ENCODE results near the gene MUC5AC.
"Not testable (repeated sequence)": the region's sequence is repeated elsewhere in the genome, so short reads cannot be mapped to it uniquely, and the experiment has no call there.

The MUC5AC gene

DNA sequence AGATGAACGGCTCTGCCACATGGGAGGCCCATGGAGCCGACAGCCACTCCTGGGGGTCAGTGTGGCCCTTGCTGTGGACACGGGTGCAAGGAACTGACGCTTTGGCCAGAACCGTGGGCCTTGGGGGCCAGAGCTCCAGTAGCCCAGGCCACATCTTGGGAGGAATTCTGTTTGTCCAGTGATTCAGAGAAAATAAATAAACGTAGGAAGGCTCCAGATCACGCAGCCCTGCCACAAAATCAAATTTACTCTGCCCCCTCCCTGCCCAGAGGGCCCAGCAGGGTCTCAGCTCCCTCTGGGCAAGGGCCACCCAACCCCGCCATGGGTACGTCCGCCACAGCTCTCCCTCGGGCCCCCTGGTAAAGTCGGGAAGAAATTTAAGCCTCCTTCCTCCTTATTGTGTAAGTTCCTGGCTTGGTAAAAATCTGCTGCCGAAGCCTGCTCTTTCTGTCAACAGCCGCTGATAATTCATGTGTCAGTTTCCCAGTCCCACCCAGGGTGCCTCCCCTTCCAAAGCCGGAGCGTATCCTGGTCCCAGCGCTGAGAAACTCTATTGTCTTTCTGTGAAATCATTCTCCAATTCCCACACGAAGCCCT lies 6.9 kb upstream of the MUC5AC start:
- no peak for DNase-seq

DNA sequence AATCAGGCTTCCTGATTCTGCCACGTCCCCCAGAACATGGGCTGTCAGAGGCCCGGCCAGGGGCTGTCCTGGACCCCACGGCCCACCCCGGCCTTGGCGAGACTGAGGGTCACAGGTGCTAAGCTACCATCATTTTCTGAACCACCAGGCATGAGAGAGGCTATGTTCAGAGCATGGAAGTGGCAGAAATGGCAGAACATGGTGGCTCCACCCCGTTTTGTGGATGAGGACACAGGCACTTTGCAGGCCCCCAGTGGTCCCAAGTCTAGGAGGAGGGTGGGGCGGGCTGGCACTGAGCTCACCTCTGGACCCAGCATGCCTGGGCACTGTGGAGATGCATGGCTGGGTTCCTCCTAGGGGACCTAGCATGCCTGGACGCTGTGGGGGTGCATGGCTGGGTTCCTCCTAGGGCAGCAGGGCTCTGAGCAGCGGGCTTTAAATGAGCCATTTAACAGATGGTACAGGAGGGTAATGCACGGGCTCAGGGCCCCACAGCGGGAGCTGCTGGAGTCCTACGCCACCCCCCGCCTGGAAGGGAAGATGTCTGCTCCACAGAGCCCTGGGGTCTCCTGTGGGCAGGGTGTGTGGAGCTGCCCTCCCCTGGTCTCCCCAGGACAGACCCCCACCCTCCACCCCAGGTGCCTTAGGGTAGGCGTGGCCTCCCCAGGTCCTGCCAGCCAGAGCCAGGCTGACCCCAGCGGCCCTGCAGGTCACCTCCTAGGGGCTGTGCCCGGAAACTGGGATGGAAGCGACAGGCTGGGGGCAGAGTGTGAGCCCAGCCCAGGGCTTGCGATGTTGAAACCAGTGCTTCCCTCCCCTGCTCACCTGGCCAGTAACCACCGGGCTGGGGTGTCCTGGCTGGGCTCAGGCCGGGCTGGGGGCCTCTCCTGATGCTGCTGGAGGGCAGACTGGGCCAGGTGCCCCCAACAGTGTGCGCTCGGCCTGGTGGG lies 6.1 kb upstream of the MUC5AC start:
- DNase-seq: no peak

DNA sequence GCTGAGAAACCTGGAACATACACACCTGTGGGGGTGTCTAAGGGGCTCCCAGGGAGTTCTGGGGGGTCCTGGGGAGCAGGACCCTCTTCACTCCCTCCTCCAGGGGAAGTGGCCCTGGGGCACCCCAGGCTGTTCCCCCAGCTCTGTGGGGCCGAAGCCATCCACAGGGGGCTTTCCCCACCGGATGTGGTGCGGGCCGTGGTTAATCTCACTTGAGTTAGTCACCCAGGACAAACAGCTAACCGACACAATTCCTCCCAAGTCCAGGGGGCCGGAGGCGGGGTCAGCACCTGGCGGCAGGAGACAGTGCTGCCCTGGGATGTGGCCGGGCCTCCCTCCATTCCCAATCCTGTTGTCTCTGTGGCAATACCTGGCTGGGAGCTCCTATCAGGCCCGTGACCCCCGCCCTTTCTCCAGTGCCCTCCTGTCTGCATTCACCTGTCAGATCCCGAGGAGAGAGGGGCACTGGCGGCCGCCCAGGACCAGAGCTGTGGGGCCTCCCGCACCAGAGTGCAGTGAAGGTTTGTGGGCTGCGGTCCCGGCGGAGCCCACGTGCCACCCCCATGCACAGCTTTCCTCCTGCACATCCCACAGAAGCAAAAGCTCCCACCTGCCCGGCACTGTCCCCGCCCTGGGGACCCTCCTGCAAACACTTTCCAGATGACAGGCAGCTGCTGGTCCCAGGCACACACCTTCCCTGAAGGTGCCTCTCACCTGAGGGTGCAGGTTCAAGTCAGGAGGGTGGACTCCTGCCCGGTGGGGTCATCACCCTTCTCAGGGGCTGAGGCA lies 5.2 kb upstream of the MUC5AC start:
- no peak for DNase-seq

DNA sequence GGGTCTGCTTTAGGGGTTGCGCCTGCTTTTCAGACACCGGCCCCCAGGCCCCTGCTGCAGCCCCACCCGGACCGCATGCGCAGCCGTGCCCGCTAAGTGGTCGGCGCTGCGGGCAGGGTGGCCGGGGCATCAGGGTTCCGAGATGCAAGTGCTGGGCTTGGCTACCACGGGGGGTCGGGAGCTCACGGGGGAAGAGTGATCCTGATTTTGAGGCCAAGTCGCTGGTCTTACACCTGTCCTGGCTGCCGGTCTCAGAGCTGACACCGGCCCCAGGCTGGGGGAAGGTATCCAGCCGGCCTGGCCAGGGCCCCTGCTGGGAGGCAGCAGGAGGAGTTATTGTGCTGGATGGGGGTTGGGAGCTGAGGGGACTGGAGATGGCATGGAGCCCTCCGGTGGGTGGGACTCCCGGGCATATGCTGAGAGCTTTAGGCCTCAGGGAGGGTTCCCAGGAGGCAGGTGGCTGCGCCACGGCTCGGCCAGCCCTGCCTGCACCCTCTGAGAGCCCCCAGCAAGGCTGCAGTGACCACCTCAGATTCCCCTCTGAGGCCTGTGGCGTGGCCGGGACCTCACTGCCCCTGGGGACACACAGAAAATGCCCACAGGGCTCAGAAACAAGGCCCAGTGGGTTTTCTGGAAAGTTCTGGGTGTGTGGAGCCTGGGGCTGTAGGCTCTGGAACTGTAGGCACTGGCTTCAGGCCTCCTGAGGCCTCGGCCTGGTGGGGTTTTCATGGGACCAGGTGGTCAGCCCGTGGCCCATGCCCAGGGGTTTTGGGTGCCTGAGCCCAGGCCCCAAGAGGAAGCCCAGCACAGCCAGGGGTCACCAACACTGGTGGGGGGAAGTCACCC lies 4.4 kb upstream of the MUC5AC start:
- no peak for DNase-seq

DNA sequence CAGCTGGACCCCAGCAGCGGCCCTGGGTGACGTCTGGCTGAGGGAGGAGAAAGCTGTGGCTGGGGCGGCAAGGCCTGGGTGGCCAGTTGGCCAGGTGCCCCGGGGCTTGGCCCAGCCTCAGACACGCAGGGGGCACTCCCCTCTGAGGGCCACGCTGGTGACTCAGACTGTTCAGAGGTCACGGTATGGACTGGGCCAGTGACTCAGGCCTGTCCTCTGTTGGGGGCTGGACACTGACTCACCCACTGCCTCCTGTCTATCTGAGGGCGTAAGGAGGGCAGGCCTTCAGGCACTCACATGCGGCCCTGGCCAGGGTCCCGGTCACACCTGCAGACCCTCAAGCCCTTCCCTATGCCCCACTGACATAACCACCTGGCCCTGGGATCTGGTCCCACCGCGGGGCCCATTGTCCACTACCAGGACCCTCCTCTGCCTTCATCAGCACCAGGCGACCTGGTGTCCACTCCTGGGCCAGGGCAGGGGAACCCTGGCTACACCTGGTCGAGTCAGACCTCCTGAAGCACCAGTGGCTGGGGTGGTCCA lies 3.7 kb upstream of the MUC5AC start:
- DNase-seq: no peak

DNA sequence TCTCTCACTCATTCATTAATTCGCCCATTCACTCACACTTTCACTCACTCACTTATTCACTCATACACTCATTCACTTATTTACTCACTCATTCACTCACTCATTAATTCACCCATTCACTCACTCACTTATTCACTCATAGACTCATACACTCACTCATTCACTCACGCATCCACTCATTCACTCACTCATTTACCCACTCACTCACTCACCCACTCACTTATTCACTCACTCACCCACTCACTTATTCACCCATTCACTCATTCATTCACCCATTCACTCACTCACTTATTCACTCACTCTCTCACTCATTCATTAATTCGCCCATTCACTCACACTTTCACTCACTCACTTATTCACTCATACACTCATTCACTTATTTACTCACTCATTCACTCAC lies 3.1 kb upstream of the MUC5AC start:
- DNase-seq: not testable (repeated sequence)

DNA sequence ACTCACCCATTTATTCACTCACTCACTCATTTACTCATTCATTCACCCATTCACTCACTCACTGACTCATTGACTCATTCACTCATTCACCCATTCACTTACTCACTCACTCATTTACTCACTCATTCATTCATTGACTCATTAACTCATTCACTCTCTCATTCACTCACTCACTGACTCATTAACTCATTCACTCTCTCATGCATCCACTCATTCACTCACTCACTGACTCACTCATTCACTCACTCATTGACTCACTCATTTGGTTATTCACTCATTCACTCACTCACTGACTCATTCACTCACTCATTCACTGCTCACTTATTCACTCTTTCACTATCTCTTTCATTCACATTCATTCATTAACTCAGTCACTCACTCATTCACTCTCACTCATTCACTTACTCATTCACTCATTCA lies 2.5 kb upstream of the MUC5AC start:
- no peak for DNase-seq

DNA sequence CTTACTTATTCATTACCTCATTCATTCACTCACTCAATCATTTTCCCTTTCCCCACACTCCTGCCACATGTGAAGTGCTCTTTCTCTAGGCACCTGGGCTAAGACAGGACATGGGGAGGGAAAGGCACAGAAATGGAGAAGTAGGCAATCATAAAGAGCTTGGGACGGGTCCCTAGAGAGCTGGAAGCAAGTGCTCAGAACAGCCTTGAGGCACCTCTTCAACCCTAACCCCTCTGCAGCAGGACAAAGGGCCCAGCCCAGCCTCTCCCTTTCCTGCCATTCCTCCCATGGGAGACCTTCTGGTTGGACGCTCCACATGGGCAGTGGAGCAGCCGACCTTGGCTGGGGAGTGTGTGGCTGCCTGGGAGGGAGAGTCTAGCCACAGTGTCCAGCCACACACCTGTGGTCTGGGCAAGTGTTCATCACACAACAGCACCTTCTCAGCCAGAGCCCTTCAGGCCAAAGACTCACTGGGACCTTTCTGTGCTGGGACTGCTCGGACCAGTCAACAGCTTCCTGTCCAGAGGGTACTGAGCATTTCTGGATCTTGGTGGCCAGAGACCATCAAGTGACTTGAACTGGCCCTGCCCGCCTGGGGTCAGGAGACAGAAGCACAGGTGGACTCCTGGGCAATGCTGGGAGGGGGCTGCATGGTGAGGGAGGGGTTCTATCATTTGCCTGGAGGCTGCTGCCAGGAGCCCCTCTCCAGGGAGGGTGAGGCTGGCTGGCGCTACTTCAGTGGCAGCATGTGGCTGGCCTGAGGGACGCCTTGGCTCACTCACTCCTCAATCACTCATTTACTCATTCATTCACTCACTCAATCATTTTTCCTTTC lies 1.0 kb upstream of the MUC5AC start:
- DNase-seq: no peak

DNA sequence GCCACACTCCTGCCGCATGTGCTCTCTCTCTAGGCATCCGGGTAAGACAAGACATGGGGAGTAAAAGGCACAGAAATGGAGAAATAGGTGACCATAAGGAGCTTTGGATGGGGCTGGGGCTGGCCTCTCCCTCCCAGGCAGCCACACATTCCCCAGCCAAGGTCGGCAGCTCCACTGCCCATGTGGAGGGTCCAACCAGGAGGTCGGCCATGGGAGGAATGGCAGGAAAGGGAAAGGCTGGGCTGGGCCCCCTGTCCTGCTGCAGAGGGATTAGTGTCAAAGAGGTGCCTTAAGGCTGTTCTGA lies 460 bp upstream of the MUC5AC start:
- no peak for DNase-seq

DNA sequence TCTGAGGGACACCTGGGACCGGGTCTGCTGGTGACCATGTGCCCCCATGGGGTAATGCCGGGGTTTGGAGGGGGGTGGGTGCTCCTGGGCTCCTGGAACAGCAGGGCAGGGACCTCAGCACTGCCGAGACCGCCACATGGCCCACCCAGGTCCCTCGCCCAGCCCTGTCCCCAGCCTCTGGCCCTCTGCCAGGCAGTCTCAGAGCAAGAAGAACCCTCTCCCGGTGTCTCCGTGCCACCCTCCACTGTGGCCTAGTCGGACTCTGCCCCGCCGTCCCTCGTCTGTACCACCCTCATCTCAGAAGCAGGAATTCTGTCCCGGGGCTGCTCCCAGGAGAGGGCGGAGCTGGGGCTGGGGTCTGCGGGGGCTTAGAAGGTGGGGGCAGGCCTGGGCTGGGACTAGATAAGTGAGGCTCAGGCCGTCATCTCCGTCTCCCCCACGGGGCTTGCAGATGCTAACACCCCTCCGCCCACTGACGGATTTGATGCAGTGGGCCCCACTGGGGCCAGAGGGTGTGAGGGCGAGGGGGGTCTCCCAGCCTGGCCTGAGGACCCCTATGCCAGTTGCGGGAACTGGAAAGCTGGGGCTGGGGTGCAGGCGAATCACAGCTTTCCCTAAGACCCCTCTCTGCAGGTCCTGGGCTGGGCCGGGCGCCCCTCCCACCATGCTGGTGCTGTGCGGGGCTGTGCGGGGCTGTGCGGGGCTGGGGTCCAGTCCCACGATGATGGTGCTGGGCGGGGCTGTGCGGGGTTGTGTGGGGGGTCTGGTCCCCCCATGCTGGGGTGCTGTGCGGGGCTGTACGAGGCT lies 1.1 kb downstream of the MUC5AC start:
- DNase-seq: no peak

DNA sequence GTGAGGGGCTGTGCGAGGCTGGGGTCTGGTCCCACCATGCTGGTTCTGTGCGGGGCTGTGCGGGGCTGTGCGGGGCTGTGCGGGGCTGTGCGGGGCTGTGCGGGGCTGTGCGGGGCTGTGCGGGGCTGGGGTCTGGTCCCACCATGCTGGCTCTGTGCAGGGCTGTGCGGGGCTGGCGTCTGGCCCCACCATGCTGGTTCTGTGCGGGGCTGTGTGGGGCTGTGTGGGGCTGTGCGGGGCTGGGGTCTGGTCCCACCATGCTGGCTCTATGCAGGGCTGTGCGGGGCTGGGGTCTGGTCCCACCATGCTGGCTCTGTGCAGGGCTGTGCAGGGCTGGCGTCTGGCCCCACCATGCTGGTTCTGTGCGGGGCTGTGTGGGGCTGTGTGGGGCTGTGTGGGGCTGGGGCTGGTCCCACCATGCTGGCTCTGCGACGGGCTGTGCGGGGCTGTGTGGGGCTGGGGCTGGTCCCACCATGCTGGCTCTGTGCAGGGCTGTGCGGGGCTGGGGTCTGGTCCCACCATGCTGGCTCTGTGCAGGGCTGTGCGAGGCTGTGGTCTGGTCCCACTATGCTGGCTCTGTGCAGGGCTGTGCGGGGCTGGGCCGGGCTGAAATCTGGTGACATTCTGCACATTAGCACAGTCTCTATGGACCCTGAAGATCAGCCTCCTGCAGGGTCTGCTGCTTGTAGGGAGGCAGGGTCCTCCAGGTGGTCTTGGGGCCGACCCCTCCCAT lies 1.9 kb downstream of the MUC5AC start:
- DNase-seq: not testable (repeated sequence)

DNA sequence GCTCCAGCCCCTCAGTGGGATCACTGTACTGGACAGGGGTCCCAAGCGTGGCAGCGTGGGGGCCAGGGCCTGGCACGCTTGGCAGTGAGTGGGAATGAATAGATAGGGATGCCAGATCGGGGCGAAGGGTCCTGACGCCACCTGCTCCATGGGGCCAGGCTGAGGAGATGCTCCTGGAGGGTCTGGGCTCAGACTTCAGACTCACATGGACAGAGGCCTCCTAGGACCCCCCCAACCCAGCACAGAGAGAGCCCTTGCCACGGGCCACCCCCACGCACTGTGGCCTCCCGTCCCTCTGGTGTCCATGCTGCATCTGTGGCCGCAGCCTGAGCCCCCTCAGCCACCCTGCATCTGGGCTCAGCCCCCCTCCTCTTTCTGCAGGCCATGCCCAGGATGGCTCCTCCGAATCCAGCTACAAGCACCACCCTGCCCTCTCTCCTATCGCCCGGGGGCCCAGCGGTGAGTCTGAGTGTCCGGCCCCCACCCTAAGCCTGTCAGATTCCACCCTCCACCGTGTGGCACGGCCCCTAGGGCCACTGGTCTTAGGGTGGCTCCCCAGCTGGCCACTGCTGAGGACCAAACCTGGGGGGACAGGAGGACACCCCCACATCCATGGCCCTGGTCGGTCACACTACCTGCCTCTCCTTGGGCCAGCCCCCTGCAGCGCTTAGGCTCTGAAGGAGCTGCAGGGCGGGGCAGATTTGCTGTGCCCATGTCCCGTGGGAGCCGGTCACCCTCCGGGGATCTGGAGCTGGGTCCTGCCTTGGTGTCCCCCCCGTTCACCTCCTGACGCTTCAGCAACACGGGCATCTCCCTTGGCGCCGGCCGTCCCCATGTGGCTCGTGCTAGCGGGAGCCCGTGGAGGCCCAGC lies 2.7 kb downstream of the MUC5AC start:
- no peak for DNase-seq

DNA sequence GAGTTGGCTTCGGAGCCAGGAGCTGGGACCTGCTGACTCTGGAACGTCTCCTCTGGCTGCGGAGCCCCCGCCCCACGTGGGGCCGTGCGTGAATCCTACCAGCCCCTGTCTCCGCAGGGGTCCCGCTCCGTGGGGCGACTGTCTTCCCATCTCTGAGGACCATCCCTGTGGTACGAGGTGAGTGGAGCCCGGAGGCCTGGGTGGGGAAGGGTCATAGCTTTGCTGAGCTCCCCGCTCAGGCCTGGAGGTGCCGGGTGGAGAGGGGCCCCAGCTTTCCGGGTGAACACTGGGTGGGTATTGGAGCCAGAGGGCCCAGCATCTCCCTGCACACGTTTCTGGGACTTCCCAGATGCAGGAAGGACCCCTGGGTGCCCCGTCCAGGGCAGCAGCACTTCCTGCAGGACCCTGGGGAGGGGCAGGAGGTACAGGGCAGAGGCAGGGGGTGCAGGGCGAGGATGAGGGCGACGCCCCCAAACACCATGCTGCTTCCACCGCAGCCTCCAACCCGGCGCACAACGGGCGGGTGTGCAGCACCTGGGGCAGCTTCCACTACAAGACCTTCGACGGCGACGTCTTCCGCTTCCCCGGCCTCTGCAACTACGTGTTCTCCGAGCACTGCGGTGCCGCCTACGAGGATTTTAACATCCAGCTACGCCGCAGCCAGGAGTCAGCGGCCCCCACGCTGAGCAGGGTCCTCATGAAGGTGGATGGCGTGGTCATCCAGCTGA lies 3.8 kb downstream of the MUC5AC start:
- DNase-seq: no peak

DNA sequence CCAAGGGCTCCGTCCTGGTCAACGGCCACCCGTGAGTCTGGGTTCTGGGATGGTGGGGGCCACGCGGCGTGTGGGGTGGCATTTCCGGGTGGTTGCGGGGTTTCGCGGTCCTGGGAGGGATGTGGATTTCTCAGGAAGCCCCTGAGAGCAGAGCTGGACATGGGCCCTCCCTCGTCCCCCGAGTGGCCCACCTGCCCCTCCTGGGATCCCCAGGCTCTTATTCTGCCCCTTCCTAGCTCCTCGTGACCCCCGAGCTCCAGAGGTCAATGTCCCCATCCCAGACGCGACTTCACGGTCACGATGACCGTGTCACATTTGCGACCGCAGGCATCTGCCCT lies 4.4 kb downstream of the MUC5AC start:
- no peak for DNase-seq

DNA sequence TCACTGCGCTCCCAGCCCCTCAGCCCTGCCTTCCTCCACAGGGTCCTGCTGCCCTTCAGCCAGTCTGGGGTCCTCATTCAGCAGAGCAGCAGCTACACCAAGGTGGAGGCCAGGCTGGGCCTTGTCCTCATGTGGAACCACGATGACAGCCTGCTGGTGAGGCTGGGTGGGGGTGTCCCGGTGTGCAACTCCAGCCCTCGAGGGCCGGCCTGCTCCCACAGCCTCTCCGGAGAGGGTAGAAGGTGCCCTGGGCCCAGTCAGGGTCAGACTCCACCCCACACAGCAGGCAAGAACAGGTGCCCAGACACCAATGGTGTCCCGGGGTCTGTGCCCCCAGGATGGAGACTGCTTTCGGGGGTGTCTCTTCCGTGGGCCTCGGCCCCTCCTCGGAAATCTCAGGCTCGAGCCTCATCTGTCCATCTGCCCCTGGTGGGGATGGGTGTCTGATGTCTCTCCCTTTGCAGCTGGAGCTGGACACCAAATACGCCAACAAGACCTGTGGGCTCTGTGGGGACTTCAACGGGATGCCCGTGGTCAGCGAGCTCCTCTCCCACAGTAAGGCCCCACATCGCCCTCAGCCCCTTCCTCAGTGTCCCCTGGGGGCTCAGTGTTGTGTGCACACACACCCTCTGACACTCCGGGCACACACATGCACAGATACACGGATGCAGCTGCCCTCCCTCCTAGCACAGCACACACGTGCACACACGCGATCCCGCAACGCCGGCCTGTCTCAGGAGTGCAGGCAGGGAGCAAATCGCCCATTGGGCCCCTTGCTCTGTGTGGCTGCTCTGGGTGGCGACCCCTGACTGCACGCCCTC lies 4.9 kb downstream of the MUC5AC start:
- no peak for DNase-seq

DNA sequence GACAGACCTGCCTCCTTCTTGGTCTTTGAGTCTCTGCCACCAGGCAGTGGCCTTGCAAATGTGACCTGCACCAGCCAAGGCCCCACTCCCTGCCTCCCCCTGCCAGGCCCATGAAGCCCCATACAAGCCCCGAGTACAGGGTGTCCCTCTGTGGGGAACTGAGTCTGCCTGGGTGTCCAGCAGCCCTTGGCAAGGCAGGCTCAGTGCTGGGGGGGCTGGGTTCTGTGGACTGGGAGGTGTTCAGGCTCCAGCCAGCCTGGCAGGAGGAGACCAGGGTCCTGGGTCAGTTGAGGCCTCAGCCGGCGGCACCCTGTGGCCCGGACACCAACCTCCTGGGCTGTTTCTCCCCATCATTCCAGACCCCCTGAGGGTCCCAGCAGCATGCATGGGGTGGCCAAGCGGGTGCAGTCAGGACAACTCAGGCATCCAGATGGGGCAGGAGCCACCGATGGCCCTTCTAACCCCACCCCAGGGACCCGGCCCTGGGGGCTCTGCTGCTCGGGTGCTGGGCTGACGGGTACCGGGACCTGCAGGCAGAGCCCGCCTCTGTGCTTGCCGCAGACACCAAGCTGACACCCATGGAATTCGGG lies 5.7 kb downstream of the MUC5AC start:
- no peak for DNase-seq

Measured in midbrain (tissue), 1 donor.